RPMI7951 (cell line): ENCODE data around the gene ZNF385B. TPM values are rescaled to one million over a fixed set of nuclear protein-coding genes. Genes with fewer than 3 reads are reported as not detected.

Experiments used
- DNase-seq: peaks from one replicate; pipeline ENCODE4 v3.0.0-alpha.2; 2012; ENCODE audit warnings: low read depth
- total RNA-seq: library from RNA; depleted of rRNA; stranded (reverse); fragments of >200 nt; shearing (Covaris generic); gene quantifications from 2 replicates; pipeline ENCODE4 v1.2.3, GENCODE V29; 2014; rRNA removed

Gene ZNF385B
- total RNA-seq, 1 experiment from 2014 or later, result 0.48 TPM

DNA sequence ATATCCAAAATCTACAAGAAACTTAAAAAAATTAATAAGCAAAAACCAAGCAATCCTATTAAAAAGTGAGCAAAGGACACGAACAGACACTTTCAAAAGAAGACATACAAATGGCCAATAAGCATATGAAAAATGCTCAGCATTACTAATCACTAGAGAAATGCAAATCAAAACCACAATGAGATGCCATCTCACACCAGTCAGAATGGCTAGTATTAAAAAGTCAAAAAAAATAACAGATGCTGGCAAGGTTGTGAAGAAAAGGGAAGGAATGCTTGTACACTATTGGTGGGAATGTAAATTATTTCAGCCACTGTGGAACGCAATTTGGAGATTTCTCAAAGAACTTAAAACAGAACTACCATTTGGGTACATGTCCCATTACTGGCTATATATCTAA is 467.9 kb downstream of the ZNF385B start:
- no peak for DNase-seq

Other genes with a start within 250 kb of the ZNF385B start
- 15.5 and 21.7 TPM in 2 replicates for gene CWC22, start 145.7 kb upstream of the ZNF385B start, total RNA-seq